GM12878 (cell line): ENCODE results near the gene TMEM217. TPM values are rescaled to one million over a fixed set of nuclear protein-coding genes. Genes with fewer than 3 reads are reported as not detected.

Experiments used
- ASH2L ChIP-seq: fragments of 300-600, 200-600 bp; sonication (generic); IDR thresholded peaks from 2 replicates; pipeline ENCODE4 v1.6.1; 2017; ENCODE audit warnings: low read depth, mild to moderate bottlenecking, borderline replicate concordance
- CBX3 ChIP-seq: fragments of 200-600 bp; sonication (generic); IDR thresholded peaks from 2 replicates; pipeline ENCODE4 v1.6.1; 2016; ENCODE audit warnings: low read depth, borderline replicate concordance
- CBX5 ChIP-seq: sonication (generic); IDR thresholded peaks from 2 replicates; pipeline ENCODE4 v1.6.1; 2016; ENCODE audit warnings: low read depth, moderate library complexity, mild to moderate bottlenecking, inconsistent platforms
- CHD1 ChIP-seq: IDR thresholded peaks from 2 replicates; pipeline ENCODE4 v1.6.1; 2012; ENCODE audit warnings: low read depth, low read length, improper control_type of control experiment
- CREM ChIP-seq: IDR thresholded peaks from 2 replicates; pipeline ENCODE4 v1.6.1; 2014; ENCODE audit warnings: antibody characterized with exemption, low read depth
- DPF2 ChIP-seq: fragments of 450-650 bp; IDR thresholded peaks from 2 replicates; pipeline ENCODE4 v1.6.1; 2017; ENCODE audit warnings: mild to moderate bottlenecking
- EED ChIP-seq: sonication (generic); IDR thresholded peaks from 2 replicates; pipeline ENCODE4 v1.6.1; 2016; ENCODE audit warnings: antibody characterized with exemption, low read depth
- EP300 ChIP-seq, 2 experiments: fragments of 150-350 bp in 1 of 2; IDR thresholded peaks; 2 replicates each; pipeline ENCODE4 v1.6.1; 2011 to 2012; ENCODE audit warnings: low read depth in 2 of 2, low read length in 2 of 2, borderline replicate concordance in 1 of 2, improper control_type of control experiment in 1 of 2, inconsistent platforms in 1 of 2; ENCODE audit not compliant: control insufficient read depth in 1 of 2
- ESRRA ChIP-seq: IDR thresholded peaks from 2 replicates; pipeline ENCODE4 v1.6.1; 2012; ENCODE audit warnings: mild to moderate bottlenecking, low read length, improper control_type of control experiment
- FOS ChIP-seq: IDR thresholded peaks from 3 replicates; pipeline ENCODE4 v1.6.1; 2011; ENCODE audit warnings: borderline replicate concordance; ENCODE audit not compliant: insufficient read length; ENCODE audit errors: extremely low read depth
- FOXM1 ChIP-seq: IDR thresholded peaks from 2 replicates; pipeline ENCODE4 v1.6.1; 2012; ENCODE audit warnings: low read depth, mild to moderate bottlenecking, inconsistent platforms, low read length, moderate library complexity
- HDGF ChIP-seq: fragments of 450-650 bp; IDR thresholded peaks from 2 replicates; pipeline ENCODE4 v1.6.1; 2016; ENCODE audit warnings: antibody characterized with exemption
- IKZF1 ChIP-seq: fragments of 450-650 bp; conservative IDR thresholded peaks from 2 replicates; pipeline ENCODE4 v1.6.1; 2017; ENCODE audit warnings: antibody characterized with exemption, mild to moderate bottlenecking
- KDM1A ChIP-seq: fragments of 200-600 bp; sonication (generic); IDR thresholded peaks from 2 replicates; pipeline ENCODE4 v1.6.1; 2016; ENCODE audit warnings: borderline replicate concordance
- LARP7 ChIP-seq: fragments of 450-650 bp; IDR thresholded peaks from 2 replicates; pipeline ENCODE4 v1.6.1; 2017; ENCODE audit warnings: mild to moderate bottlenecking
- MTA2 ChIP-seq: fragments of 450-650 bp; IDR thresholded peaks from 2 replicates; pipeline ENCODE4 v1.6.1; 2016; ENCODE audit warnings: low read depth, mild to moderate bottlenecking, moderate library complexity
- NR2F1 ChIP-seq: fragments of 450-650 bp; conservative IDR thresholded peaks from 2 replicates; pipeline ENCODE4 v1.6.1; 2017; ENCODE audit warnings: mild to moderate bottlenecking
- PAX5 ChIP-seq: IDR thresholded peaks from 2 replicates; pipeline ENCODE4 v1.6.1; 2011; ENCODE audit warnings: low read depth, low read length, borderline replicate concordance
- PAX8 ChIP-seq: fragments of 450-650 bp; IDR thresholded peaks from 2 replicates; pipeline ENCODE4 v1.6.1; 2017; ENCODE audit warnings: mild to moderate bottlenecking, moderate library complexity
- POLR2AphosphoS2 ChIP-seq: IDR thresholded peaks from 2 replicates; pipeline ENCODE4 v1.6.1; 2011; ENCODE audit warnings: low read depth, mild to moderate bottlenecking, low read length, improper control_type of control experiment, moderate library complexity
- RELA ChIP-seq: fragments of 450-650 bp; IDR thresholded peaks from 2 replicates; pipeline ENCODE4 v1.8.0; 2014; ENCODE audit warnings: borderline replicate concordance; ENCODE audit not compliant: partially characterized antibody
- SMAD1 ChIP-seq: fragments of 450-650 bp; IDR thresholded peaks from 2 replicates; pipeline ENCODE4 v1.6.1; 2018; ENCODE audit warnings: mild to moderate bottlenecking, low read depth; ENCODE audit not compliant: partially characterized antibody
- SP1 ChIP-seq: IDR thresholded peaks from one replicate; pipeline ENCODE4 v1.6.1; 2011; ENCODE audit warnings: low read depth, low read length
- SUZ12 ChIP-seq: fragments of 200-600 bp; sonication (generic); IDR thresholded peaks from one replicate; pipeline ENCODE4 v1.6.1; 2018; ENCODE audit warnings: antibody characterized with exemption, mild to moderate bottlenecking; ENCODE audit not compliant: unreplicated experiment
- TCF12 ChIP-seq: IDR thresholded peaks from 2 replicates; pipeline ENCODE4 v1.6.1; 2011; ENCODE audit warnings: low read depth, mild to moderate bottlenecking, low read length
- ZNF24 ChIP-seq: fragments of 450-650 bp; IDR thresholded peaks from 2 replicates; pipeline ENCODE4 v1.6.1; 2017; ENCODE audit warnings: antibody characterized with exemption, mild to moderate bottlenecking
- polyA plus RNA-seq, 11 experiments: library from polyadenylated mRNA; depleted of rRNA in 4 of 11; unstranded in 6 of 11; stranded (reverse) in 5 of 11; fragments of >200 nt; fragmentation: Nextera tagmentation in 4 of 11; fragmentation: Illumina TruSeq in 1 of 11; extraction: Ambion mirVana in 4 of 11; extraction: Trizol in 1 of 11; gene quantifications; 1 replicate in 1 of 11; 2 replicates in 10 of 11; pipeline versions ENCODE4 v1.2.1 to v1.2.3, GENCODE V29; 2011 to 2016; ENCODE audit warnings: inconsistent platforms in 2 of 11, missing spikeins in 2 of 11, low read depth in 1 of 11
- total RNA-seq, 4 experiments: library from RNA; depleted of rRNA in 3 of 4; stranded (reverse); fragments of >200 nt in 3 of 4; fragmentation: Illumina TruSeq in 1 of 4; extraction: Trizol in 1 of 4; gene quantifications; 2 replicates each; pipeline versions ENCODE4 v1.2.1 to v1.2.3, GENCODE V29; 2013 to 2021
- TF ChIP-seq, protein P1 (sequence below): fragments of 450-650 bp; IDR thresholded peaks from 2 replicates; pipeline ENCODE4 v1.6.1; 2017; ENCODE audit warnings: borderline replicate concordance
- TF ChIP-seq, protein P2 (sequence below): fragments of 450-650 bp; IDR thresholded peaks from 2 replicates; pipeline ENCODE4 v1.6.1; 2017; ENCODE audit warnings: low read depth, mild to moderate bottlenecking, moderate library complexity
- TF ChIP-seq, protein P3 (sequence below): fragments of 150-350 bp; IDR thresholded peaks from 2 replicates; pipeline ENCODE4 v1.6.1; 2014; ENCODE audit warnings: mild to moderate bottlenecking, low read depth, low read length

The TMEM217 gene
- total and polyA plus RNA-seq, 10 of the 15 experiments (the other 5 are each of a cell fraction or from before 2014, with no cell fraction given), result 1.3 to 4.5 (median 2.3) TPM

DNA sequence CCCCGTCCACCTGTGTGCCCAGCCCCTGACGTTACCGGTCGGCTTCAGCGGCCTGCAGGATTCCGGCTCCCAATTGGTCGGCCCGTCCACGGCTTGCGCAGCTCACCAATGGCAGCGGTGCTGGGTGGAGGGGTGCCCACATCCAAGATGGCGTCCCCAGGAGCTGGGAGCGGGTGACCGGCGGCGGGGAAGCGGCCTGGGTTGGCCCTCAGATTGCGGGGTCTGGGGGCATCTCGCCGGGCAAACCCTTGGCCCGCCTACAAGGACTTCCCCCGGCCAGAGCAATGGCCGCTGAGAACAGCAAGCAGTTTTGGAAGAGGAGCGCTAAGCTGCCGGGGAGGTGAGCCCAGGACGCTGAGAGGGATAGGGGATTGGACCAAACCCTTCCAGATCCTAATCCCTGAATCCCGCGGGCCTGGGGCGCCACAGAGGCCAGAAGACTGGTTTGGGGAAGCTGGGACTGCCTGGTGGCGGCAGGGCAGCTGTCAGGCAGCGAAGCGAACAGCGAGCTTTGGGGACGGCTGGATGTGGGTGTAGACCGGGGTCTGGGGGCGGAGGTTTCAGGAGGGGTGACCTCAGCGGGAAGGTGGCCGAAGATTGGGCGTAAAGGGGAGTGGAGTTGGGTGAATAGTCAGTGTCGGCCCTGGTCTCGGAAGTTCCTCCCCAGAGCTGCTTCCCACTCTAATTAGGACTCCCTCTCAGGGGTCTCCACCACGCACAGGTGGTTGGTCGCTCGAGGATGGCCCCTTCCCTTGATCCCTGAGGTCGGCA lies at the start of gene TMEM217, which contains the start of gene TBC1D22B (continued):
- TF ChIP-seq, protein P1, sequence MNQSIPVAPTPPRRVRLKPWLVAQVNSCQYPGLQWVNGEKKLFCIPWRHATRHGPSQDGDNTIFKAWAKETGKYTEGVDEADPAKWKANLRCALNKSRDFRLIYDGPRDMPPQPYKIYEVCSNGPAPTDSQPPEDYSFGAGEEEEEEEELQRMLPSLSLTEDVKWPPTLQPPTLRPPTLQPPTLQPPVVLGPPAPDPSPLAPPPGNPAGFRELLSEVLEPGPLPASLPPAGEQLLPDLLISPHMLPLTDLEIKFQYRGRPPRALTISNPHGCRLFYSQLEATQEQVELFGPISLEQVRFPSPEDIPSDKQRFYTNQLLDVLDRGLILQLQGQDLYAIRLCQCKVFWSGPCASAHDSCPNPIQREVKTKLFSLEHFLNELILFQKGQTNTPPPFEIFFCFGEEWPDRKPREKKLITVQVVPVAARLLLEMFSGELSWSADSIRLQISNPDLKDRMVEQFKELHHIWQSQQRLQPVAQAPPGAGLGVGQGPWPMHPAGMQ, result no peak
- TF ChIP-seq RELA, result peak; percentile 7
- peak; percentile 27; the same call in 1 of the 2 replicates for TF ChIP-seq PAX5
- peak; percentile 30; the same call in 1 of the 2 replicates for TF ChIP-seq POLR2AphosphoS2
- no peak for TF ChIP-seq CHD1
- TF ChIP-seq SUZ12, result no peak
- TF ChIP-seq ESRRA, result no peak
- peak; percentile 98 for TF ChIP-seq CREM
- no peak for TF ChIP-seq ZNF24
- no peak for TF ChIP-seq ASH2L
- TF ChIP-seq, protein P2, sequence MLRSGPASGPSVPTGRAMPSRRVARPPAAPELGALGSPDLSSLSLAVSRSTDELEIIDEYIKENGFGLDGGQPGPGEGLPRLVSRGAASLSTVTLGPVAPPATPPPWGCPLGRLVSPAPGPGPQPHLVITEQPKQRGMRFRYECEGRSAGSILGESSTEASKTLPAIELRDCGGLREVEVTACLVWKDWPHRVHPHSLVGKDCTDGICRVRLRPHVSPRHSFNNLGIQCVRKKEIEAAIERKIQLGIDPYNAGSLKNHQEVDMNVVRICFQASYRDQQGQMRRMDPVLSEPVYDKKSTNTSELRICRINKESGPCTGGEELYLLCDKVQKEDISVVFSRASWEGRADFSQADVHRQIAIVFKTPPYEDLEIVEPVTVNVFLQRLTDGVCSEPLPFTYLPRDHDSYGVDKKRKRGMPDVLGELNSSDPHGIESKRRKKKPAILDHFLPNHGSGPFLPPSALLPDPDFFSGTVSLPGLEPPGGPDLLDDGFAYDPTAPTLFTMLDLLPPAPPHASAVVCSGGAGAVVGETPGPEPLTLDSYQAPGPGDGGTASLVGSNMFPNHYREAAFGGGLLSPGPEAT, result peak; percentile 87
- TF ChIP-seq HDGF, result no peak
- TF ChIP-seq SMAD1, result no peak
- TF ChIP-seq, protein P3, sequence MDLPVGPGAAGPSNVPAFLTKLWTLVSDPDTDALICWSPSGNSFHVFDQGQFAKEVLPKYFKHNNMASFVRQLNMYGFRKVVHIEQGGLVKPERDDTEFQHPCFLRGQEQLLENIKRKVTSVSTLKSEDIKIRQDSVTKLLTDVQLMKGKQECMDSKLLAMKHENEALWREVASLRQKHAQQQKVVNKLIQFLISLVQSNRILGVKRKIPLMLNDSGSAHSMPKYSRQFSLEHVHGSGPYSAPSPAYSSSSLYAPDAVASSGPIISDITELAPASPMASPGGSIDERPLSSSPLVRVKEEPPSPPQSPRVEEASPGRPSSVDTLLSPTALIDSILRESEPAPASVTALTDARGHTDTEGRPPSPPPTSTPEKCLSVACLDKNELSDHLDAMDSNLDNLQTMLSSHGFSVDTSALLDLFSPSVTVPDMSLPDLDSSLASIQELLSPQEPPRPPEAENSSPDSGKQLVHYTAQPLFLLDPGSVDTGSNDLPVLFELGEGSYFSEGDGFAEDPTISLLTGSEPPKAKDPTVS, result no peak
- peak; percentile 88 for TF ChIP-seq IKZF1
- TF ChIP-seq TCF12, result peak; percentile 82; the same call in 1 of the 2 replicates
- peak; percentile 98 for TF ChIP-seq SP1
- TF ChIP-seq LARP7, result peak; percentile 49
- no peak for TF ChIP-seq EP300 (IDR thresholded peaks at IDR 0.05; ENCODE audit: borderline replicate concordance in 1 of 2, control insufficient read depth in 1 of 2, low read depth in 2 of 2, low read length in 2 of 2)
- no peak for TF ChIP-seq PAX8
- TF ChIP-seq FOS, result peak; percentile 58
- no peak for TF ChIP-seq CBX3
- TF ChIP-seq KDM1A, result no peak
- no peak for TF ChIP-seq CBX5
- TF ChIP-seq NR2F1, result peak; percentile 70
- TF ChIP-seq FOXM1, result no peak
- peak; percentile 94 for TF ChIP-seq EED
- TF ChIP-seq MTA2, result peak; percentile 39; the same call in 1 of the 2 replicates
- TF ChIP-seq DPF2, result peak; percentile 73
